Measurements from ENCODE around the gene RAB1B.

RAB1B gene

GRCh38 chr11:66289548-66290329 lies 21.3 kb downstream of the RAB1B start:
- H3K36me3 ChIP-seq (ENCODE audit: control insufficient read depth in 1 of 2, insufficient read depth in 2 of 2, low read length in 2 of 2) = peaks cover 0 to 11% of the 10 kb centered on the region in 2 donors
- peak overlapping the region; percentile 70 to 78 for H3K9ac ChIP-seq (ENCODE audit: low read depth in 1 of 2, low read length in 2 of 2)
- H3K27ac ChIP-seq (ENCODE audit: low read depth, low read length) = peak overlapping the region; percentile 93
- peaks cover 24 to 25% of the 10 kb centered on the region in 2 donors for H3K27me3 ChIP-seq (ENCODE audit: control insufficient read depth in 1 of 2, insufficient read depth in 2 of 2, low read length in 2 of 2)
- H3K4me3 ChIP-seq (ENCODE audit: low read depth in 1 of 2, low read length in 2 of 2) = peak overlapping the region; percentile 86 to 88
- H3K9me3 ChIP-seq (ENCODE audit: control insufficient read depth in 1 of 2, low read length in 2 of 2) = no peaks in the 10 kb centered on the region
- H3K4me1 ChIP-seq (ENCODE audit: control insufficient read depth in 1 of 2, insufficient read depth in 2 of 2, low read length in 2 of 2) = peaks cover 19 to 34% of the 10 kb centered on the region in 2 donors

GRCh38 chr11:66290330-66290621 lies 21.8 kb downstream of the RAB1B start:
- no peaks in the 10 kb centered on the region for H3K9me3 ChIP-seq (ENCODE audit: control insufficient read depth in 1 of 2, low read length in 2 of 2)
- no peak overlapping the region for H3K27ac ChIP-seq (ENCODE audit: low read depth, low read length)
- peaks cover 19 to 34% of the 10 kb centered on the region in 2 donors for H3K4me1 ChIP-seq (ENCODE audit: control insufficient read depth in 1 of 2, insufficient read depth in 2 of 2, low read length in 2 of 2)
- H3K27me3 ChIP-seq (ENCODE audit: control insufficient read depth in 1 of 2, insufficient read depth in 2 of 2, low read length in 2 of 2) = peaks cover 24 to 25% of the 10 kb centered on the region in 2 donors
- H3K4me3 ChIP-seq (ENCODE audit: low read depth in 1 of 2, low read length in 2 of 2) = peak overlapping the region; percentile 86 to 88
- H3K9ac ChIP-seq (ENCODE audit: low read depth in 1 of 2, low read length in 2 of 2) = no peak overlapping the region
- H3K36me3 ChIP-seq (ENCODE audit: control insufficient read depth in 1 of 2, insufficient read depth in 2 of 2, low read length in 2 of 2) = peaks cover 0 to 6% of the 10 kb centered on the region in 2 donors

GRCh38 chr11:66291303-66291705 lies 22.9 kb downstream of the RAB1B start:
- Histone ChIP-seq H3K4me3 (ENCODE audit: low read depth in 1 of 2, low read length in 2 of 2) (peak overlapping the region in 1 of 2 donors; percentile 33), H3K27me3 (ENCODE audit: control insufficient read depth in 1 of 2, insufficient read depth in 2 of 2, low read length in 2 of 2) (peaks cover 24 to 25% of the 10 kb centered on the region in 2 donors), H3K27ac (ENCODE audit: low read depth, low read length) (no peak overlapping the region), H3K36me3 (ENCODE audit: control insufficient read depth in 1 of 2, insufficient read depth in 2 of 2, low read length in 2 of 2) (no peaks in the 10 kb centered on the region), H3K9me3 (ENCODE audit: control insufficient read depth in 1 of 2, low read length in 2 of 2) (no peaks in the 10 kb centered on the region), H3K4me1 (ENCODE audit: control insufficient read depth in 1 of 2, insufficient read depth in 2 of 2, low read length in 2 of 2) (peaks cover 19 to 34% of the 10 kb centered on the region in 2 donors), H3K9ac (ENCODE audit: low read depth in 1 of 2, low read length in 2 of 2) (no peak overlapping the region)

- Histone ChIP-seq H3K9ac (ENCODE audit: low read depth in 1 of 2, low read length in 2 of 2) (no peak within 1 kb of the TSS), H3K36me3 (ENCODE audit: control insufficient read depth in 1 of 2, insufficient read depth in 2 of 2, low read length in 2 of 2) (no peaks in the 10 kb centered on the region), H3K4me1 (ENCODE audit: control insufficient read depth in 1 of 2, insufficient read depth in 2 of 2, low read length in 2 of 2) (peaks cover 19 to 34% of the 10 kb centered on the region in 2 donors), H3K9me3 (ENCODE audit: control insufficient read depth in 1 of 2, low read length in 2 of 2) (no peaks in the 10 kb centered on the region), H3K4me3 (ENCODE audit: low read depth in 1 of 2, low read length in 2 of 2) (peak within 1 kb of the TSS; percentile 33 to 36), H3K27ac (ENCODE audit: low read depth, low read length) (no peak within 1 kb of the TSS), H3K27me3 (ENCODE audit: control insufficient read depth in 1 of 2, insufficient read depth in 2 of 2, low read length in 2 of 2) (peaks cover 24 to 29% of the 10 kb centered on the region in 2 donors)
Measured at GRCh38 chr11:66291706-66292542, 23.5 kb downstream of the RAB1B start, which contains the start of gene TMEM151A. Gene TMEM151A (plus strand): TSS chr11:66291894. CDS start chr11:66292014, 120 bp downstream.

- Histone ChIP-seq H3K9ac (ENCODE audit: low read depth in 1 of 2, low read length in 2 of 2) (no peak overlapping the region), H3K36me3 (ENCODE audit: control insufficient read depth in 1 of 2, insufficient read depth in 2 of 2, low read length in 2 of 2) (no peaks in the 10 kb centered on the region), H3K27me3 (ENCODE audit: control insufficient read depth in 1 of 2, insufficient read depth in 2 of 2, low read length in 2 of 2) (peaks cover 24 to 29% of the 10 kb centered on the region in 2 donors), H3K9me3 (ENCODE audit: control insufficient read depth in 1 of 2, low read length in 2 of 2) (no peaks in the 10 kb centered on the region), H3K27ac (ENCODE audit: low read depth, low read length) (no peak overlapping the region), H3K4me3 (ENCODE audit: low read depth in 1 of 2, low read length in 2 of 2) (no peak overlapping the region), H3K4me1 (ENCODE audit: control insufficient read depth in 1 of 2, insufficient read depth in 2 of 2, low read length in 2 of 2) (peaks cover 15 to 27% of the 10 kb centered on the region in 2 donors)
Measured at GRCh38 chr11:66292543-66293332, 24.3 kb downstream of the RAB1B start.

- H3K9ac ChIP-seq (ENCODE audit: low read depth in 1 of 2, low read length in 2 of 2) = no peak overlapping the region
- no peaks in the 10 kb centered on the region for H3K36me3 ChIP-seq (ENCODE audit: control insufficient read depth in 1 of 2, insufficient read depth in 2 of 2, low read length in 2 of 2)
- H3K4me1 ChIP-seq (ENCODE audit: control insufficient read depth in 1 of 2, insufficient read depth in 2 of 2, low read length in 2 of 2) = peaks cover 9 to 21% of the 10 kb centered on the region in 2 donors
- peaks cover 24 to 29% of the 10 kb centered on the region in 2 donors for H3K27me3 ChIP-seq (ENCODE audit: control insufficient read depth in 1 of 2, insufficient read depth in 2 of 2, low read length in 2 of 2)
- no peak overlapping the region for H3K4me3 ChIP-seq (ENCODE audit: low read depth in 1 of 2, low read length in 2 of 2)
- no peak overlapping the region for H3K27ac ChIP-seq (ENCODE audit: low read depth, low read length)
- H3K9me3 ChIP-seq (ENCODE audit: control insufficient read depth in 1 of 2, low read length in 2 of 2) = no peaks in the 10 kb centered on the region
Measured at GRCh38 chr11:66293352-66293751, 24.9 kb downstream of the RAB1B start.

- Histone ChIP-seq H3K27ac (ENCODE audit: low read depth, low read length) (no peak overlapping the region), H3K36me3 (ENCODE audit: control insufficient read depth in 1 of 2, insufficient read depth in 2 of 2, low read length in 2 of 2) (no peaks in the 10 kb centered on the region), H3K27me3 (ENCODE audit: control insufficient read depth in 1 of 2, insufficient read depth in 2 of 2, low read length in 2 of 2) (peaks cover 24 to 29% of the 10 kb centered on the region in 2 donors), H3K4me3 (ENCODE audit: low read depth in 1 of 2, low read length in 2 of 2) (no peak overlapping the region), H3K9ac (ENCODE audit: low read depth in 1 of 2, low read length in 2 of 2) (no peak overlapping the region), H3K9me3 (ENCODE audit: control insufficient read depth in 1 of 2, low read length in 2 of 2) (no peaks in the 10 kb centered on the region), H3K4me1 (ENCODE audit: control insufficient read depth in 1 of 2, insufficient read depth in 2 of 2, low read length in 2 of 2) (peaks cover 9 to 19% of the 10 kb centered on the region in 2 donors)
Measured at GRCh38 chr11:66293777-66294625, 25.6 kb downstream of the RAB1B start.

GRCh38 chr11:66294626-66295620 lies 26.5 kb downstream of the RAB1B start:
- Histone ChIP-seq H3K9me3 (ENCODE audit: control insufficient read depth in 1 of 2, low read length in 2 of 2) (no peaks in the 10 kb centered on the region), H3K9ac (ENCODE audit: low read depth in 1 of 2, low read length in 2 of 2) (no peak overlapping the region), H3K36me3 (ENCODE audit: control insufficient read depth in 1 of 2, insufficient read depth in 2 of 2, low read length in 2 of 2) (no peaks in the 10 kb centered on the region), H3K27ac (ENCODE audit: low read depth, low read length) (no peak overlapping the region), H3K4me3 (ENCODE audit: low read depth in 1 of 2, low read length in 2 of 2) (no peak overlapping the region), H3K4me1 (ENCODE audit: control insufficient read depth in 1 of 2, insufficient read depth in 2 of 2, low read length in 2 of 2) (peaks cover 5 to 15% of the 10 kb centered on the region in 2 donors), H3K27me3 (ENCODE audit: control insufficient read depth in 1 of 2, insufficient read depth in 2 of 2, low read length in 2 of 2) (peaks cover 24 to 29% of the 10 kb centered on the region in 2 donors)
